PFSK-1 (cell line): ENCODE measurements around the gene NLRP4.

Experiments
- FOXP2 ChIP-seq: optimal IDR thresholded peaks from 2 replicates; pipeline ENCODE3; 2011; ENCODE audit warnings: borderline replicate concordance, control low read depth, inconsistent platforms; ENCODE audit not compliant: insufficient read depth; ENCODE audit errors: extremely low read length, extremely low read depth
- POLR2AphosphoS5 ChIP-seq: IDR thresholded peaks from 2 replicates; pipeline ENCODE4 v1.6.1; 2012; ENCODE audit warnings: low read depth, mild to moderate bottlenecking, control low read depth, low read length, moderate library complexity
- SIN3A ChIP-seq: IDR thresholded peaks from 2 replicates; pipeline ENCODE4 v1.6.1; 2012; ENCODE audit warnings: mild to moderate bottlenecking, low read length, moderate library complexity, borderline replicate concordance; ENCODE audit not compliant: insufficient read depth
- TAF1 ChIP-seq: IDR thresholded peaks from 2 replicates; pipeline ENCODE4 v1.6.1; 2012; ENCODE audit warnings: low read length, control low read depth, borderline replicate concordance; ENCODE audit not compliant: insufficient read depth
- TF ChIP-seq, protein P1 (sequence below), 2 experiments: IDR thresholded peaks; 2 replicates each; pipeline versions ENCODE4 v1.6.1 to v1.8.0; 2011 to 2012; ENCODE audit warnings: low read depth in 2 of 2, low read length in 2 of 2, control low read depth in 1 of 2, inconsistent platforms in 1 of 2, mild to moderate bottlenecking in 1 of 2, moderate library complexity in 1 of 2; ENCODE audit not compliant: insufficient read depth in 1 of 2

NLRP4 gene

GRCh38 chr19:55902080-55902751 lies 65.9 kb downstream of the NLRP4 start:
- TF ChIP-seq, protein P1, sequence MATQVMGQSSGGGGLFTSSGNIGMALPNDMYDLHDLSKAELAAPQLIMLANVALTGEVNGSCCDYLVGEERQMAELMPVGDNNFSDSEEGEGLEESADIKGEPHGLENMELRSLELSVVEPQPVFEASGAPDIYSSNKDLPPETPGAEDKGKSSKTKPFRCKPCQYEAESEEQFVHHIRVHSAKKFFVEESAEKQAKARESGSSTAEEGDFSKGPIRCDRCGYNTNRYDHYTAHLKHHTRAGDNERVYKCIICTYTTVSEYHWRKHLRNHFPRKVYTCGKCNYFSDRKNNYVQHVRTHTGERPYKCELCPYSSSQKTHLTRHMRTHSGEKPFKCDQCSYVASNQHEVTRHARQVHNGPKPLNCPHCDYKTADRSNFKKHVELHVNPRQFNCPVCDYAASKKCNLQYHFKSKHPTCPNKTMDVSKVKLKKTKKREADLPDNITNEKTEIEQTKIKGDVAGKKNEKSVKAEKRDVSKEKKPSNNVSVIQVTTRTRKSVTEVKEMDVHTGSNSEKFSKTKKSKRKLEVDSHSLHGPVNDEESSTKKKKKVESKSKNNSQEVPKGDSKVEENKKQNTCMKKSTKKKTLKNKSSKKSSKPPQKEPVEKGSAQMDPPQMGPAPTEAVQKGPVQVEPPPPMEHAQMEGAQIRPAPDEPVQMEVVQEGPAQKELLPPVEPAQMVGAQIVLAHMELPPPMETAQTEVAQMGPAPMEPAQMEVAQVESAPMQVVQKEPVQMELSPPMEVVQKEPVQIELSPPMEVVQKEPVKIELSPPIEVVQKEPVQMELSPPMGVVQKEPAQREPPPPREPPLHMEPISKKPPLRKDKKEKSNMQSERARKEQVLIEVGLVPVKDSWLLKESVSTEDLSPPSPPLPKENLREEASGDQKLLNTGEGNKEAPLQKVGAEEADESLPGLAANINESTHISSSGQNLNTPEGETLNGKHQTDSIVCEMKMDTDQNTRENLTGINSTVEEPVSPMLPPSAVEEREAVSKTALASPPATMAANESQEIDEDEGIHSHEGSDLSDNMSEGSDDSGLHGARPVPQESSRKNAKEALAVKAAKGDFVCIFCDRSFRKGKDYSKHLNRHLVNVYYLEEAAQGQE (IDR thresholded peaks at IDR 0.05; ENCODE audit: insufficient read depth in 1 of 2, low read depth in 2 of 2, low read length in 2 of 2), result no peak
- no peak for TF ChIP-seq POLR2AphosphoS5
- no peak for TF ChIP-seq TAF1
- no peak for TF ChIP-seq FOXP2
- TF ChIP-seq SIN3A, result no peak

DNA sequence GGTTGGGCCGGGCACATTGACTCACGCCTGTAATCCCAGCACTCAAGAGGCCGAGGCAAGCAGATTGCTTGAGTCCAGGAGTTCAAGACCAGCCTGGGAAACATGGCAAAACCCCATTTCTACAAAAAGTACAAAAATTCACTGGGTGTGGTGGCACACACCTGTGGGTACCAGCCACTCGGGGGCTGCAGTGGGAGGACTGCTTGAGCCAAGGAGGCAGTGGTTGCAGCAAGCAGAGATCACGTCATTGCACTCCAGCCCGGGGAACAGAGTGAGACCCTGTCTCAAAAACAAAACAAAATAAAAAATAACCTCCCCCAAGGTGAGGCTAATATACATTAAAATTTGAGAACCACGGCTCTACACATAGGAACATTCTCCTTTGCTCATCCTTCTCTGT lies 70.9 kb downstream of the NLRP4 start:
- no peak for TF ChIP-seq POLR2AphosphoS5
- TF ChIP-seq, protein P1 (IDR thresholded peaks at IDR 0.05; ENCODE audit: insufficient read depth in 1 of 2, low read depth in 2 of 2, low read length in 2 of 2), result no peak
- no peak for TF ChIP-seq SIN3A

- TF ChIP-seq POLR2AphosphoS5, result no peak
- TF ChIP-seq TAF1, result no peak
- no peak for TF ChIP-seq SIN3A
- TF ChIP-seq, protein P1 (IDR thresholded peaks at IDR 0.05; ENCODE audit: insufficient read depth in 1 of 2, low read depth in 2 of 2, low read length in 2 of 2), result no peak
- no peak for TF ChIP-seq FOXP2
Measured at GRCh38 chr19:55907746-55908145, 71.4 kb downstream of the NLRP4 start.

DNA sequence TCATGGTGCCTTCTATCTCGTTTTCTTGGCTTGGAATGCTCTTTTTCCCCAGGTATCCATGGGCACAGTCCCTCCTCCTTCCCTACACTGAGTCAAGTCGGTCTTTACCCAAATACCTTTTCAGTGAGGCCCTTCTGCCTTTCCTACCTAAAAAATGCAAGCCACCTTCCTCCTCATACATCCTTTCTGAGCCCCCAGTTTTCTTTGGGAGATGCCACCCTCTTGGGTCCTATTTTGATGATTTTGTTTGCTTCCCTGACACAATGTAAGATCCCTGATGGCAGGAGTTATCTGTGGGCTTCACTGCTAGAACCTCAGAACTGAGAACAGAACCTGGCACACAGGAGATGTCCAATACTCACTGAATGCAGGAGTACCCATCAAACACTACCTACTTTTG lies 73.5 kb downstream of the NLRP4 start:
- TF ChIP-seq POLR2AphosphoS5, result no peak
- TF ChIP-seq FOXP2, result no peak
- TF ChIP-seq TAF1, result no peak
- no peak for TF ChIP-seq SIN3A
- TF ChIP-seq, protein P1 (IDR thresholded peaks at IDR 0.05; ENCODE audit: insufficient read depth in 1 of 2, low read depth in 2 of 2, low read length in 2 of 2), result no peak

DNA sequence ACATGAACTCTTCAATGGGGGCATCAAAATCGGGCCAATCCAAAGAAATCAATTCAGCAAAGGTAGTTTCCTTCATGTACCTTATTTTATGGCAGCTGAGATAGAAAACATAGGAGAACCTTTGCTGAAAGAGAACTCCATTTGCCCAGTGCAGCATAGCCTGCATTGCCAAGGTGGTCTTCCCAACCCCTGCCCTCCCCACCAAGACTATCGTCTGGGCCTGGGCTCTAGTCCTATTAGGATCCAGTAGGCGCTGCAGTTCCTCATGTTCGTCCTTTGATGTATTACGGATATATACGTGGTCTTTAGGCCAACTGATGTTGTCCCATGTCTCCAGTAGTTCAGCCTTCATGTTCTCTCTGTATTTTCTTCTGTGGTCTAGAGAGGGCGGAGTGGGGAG lies 76.6 kb downstream of the NLRP4 start:
- no peak for TF ChIP-seq TAF1
- TF ChIP-seq POLR2AphosphoS5, result no peak
- no peak for TF ChIP-seq SIN3A
- TF ChIP-seq, protein P1 (IDR thresholded peaks at IDR 0.05; ENCODE audit: insufficient read depth in 1 of 2, low read depth in 2 of 2, low read length in 2 of 2), result no peak
- TF ChIP-seq FOXP2, result no peak
